ES-I3 (cell line): ENCODE data around the gene ETFRF1.

Experiments used
- H3K36me3 ChIP-seq: 2 replicates; pipeline ENCODE4 v1.6.1; 2013; ENCODE audit warnings: mild to moderate bottlenecking, low read length, control low read depth, moderate library complexity; ENCODE audit not compliant: insufficient read depth
- H3K4me1 ChIP-seq: 2 replicates; pipeline ENCODE4 v1.6.1; 2013; ENCODE audit warnings: mild to moderate bottlenecking, control low read depth, low read length; ENCODE audit not compliant: insufficient read depth
- H3K9ac ChIP-seq: 2 replicates; pipeline ENCODE4 v1.6.1; 2013; ENCODE audit warnings: low read depth, mild to moderate bottlenecking, low read length, moderate library complexity
- H3K9me3 ChIP-seq: 2 replicates; pipeline ENCODE4 v1.6.1; 2013; ENCODE audit warnings: mild to moderate bottlenecking, low read length, moderate library complexity; ENCODE audit not compliant: control insufficient read depth, insufficient read depth

The ETFRF1 gene

GRCh38 chr12:25248137-25248536 is 53.1 kb downstream of the ETFRF1 start:
- Histone ChIP-seq H3K9me3 (no peaks in the 10 kb centered on the region), H3K4me1 (no peaks in the 10 kb centered on the region), H3K36me3 (no peaks in the 10 kb centered on the region), H3K9ac (no peak overlapping the region)

DNA sequence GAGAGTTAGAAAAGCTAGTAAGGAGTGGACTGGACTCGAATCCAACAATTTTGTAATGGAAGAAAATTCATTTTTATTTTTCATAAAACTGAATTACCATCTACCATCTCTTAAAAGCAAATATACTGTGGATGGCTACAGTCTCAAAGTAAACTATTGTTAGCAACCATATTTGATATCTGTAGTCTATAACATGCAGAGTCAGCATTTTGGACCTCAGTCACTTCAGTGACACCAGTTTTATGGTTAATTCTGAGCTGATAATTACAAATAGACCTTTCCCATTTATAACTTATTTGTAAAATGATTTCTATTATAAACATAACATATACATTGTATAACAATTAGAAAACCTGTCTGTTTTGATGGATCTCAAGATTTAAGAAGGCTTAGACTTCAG is 53.7 kb downstream of the ETFRF1 start:
- Histone ChIP-seq H3K9ac (no peak overlapping the region), H3K36me3 (no peaks in the 10 kb centered on the region), H3K4me1 (no peaks in the 10 kb centered on the region), H3K9me3 (no peaks in the 10 kb centered on the region)

DNA sequence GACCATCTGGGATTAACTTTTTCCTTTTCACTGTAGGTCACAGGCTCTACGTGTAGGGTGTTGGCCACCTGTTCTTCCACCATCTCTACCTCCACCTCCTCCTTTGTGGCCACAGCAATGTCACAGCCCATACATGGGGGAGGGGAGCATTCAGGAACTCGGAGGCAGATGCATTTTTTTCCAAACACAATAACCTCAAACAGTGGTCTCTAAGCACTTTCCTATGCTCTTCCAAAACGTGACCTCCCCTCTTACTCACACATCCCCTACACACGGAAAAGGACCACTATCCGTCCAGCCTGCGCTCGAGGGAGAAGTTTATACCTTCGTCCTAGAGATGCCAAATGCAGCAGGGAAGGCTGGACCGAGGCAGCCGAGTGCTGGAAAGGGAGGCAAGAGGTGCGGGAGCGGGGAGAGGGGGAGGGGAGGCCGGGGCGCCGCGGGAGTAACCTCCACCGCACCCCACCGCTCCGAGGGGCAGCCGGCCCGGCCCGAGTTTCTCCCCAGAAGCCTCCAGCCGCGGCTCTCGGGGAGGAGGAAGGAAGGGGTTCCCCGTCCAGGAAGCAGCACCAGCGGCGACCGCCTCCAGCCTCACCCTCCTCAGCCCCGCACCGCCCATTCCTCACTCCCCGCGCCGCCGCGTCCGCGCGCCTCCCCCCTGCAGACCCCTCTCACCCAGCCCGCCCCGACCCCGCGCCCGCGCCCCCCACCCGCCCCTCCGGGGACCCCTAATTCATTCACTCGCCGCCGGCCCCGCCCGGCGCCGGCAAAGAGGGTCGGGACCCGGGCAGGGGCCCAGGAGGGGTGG is 55.1 kb downstream of the ETFRF1 start:
- Histone ChIP-seq H3K4me1 (no peaks in the 10 kb centered on the region), H3K9me3 (no peaks in the 10 kb centered on the region), H3K9ac (peak overlapping the region; percentile 69), H3K36me3 (no peaks in the 10 kb centered on the region)

- Histone ChIP-seq H3K4me1 (no peaks in the 10 kb centered on the region), H3K36me3 (no peaks in the 10 kb centered on the region), H3K9ac (peak within 1 kb of the TSS; percentile 69), H3K9me3 (no peaks in the 10 kb centered on the region)
Observed at GRCh38 chr12:25250744-25251730, 56.0 kb downstream of the ETFRF1 start, which contains the start of gene KRAS. TSS of gene KRAS (minus strand) at chr12:25250929.

- peak overlapping the region; percentile 63 for H3K9ac ChIP-seq
Observed at GRCh38 chr12:25251769-25252168, 56.7 kb downstream of the ETFRF1 start.

DNA sequence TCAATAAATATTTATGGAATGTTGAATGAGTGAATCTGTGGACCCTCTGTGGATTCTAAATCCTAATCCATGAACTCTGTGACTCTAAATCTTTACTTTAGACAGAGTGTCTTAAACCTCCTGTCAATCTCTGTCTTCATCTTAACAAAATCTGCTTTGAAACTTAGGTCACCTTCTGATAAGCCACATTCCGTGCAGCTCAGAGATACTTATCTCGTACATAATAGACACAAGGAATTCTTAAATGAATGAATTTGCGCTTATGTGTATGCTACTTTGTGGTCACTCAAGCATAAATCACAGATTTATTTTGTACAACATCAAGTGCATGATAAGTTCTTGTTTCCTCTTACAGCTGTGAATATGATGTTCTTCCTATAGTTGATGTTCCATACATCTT is 57.9 kb downstream of the ETFRF1 start:
- no peak overlapping the region for H3K9ac ChIP-seq

More at GRCh38 chr12:25251769-25252168, 56.7 kb downstream of the ETFRF1 start:
- Histone ChIP-seq H3K36me3 (no peaks in the 10 kb centered on the region), H3K9me3 (no peaks in the 10 kb centered on the region), H3K4me1 (peaks cover 2% of the 10 kb centered on the region)

DNA sequence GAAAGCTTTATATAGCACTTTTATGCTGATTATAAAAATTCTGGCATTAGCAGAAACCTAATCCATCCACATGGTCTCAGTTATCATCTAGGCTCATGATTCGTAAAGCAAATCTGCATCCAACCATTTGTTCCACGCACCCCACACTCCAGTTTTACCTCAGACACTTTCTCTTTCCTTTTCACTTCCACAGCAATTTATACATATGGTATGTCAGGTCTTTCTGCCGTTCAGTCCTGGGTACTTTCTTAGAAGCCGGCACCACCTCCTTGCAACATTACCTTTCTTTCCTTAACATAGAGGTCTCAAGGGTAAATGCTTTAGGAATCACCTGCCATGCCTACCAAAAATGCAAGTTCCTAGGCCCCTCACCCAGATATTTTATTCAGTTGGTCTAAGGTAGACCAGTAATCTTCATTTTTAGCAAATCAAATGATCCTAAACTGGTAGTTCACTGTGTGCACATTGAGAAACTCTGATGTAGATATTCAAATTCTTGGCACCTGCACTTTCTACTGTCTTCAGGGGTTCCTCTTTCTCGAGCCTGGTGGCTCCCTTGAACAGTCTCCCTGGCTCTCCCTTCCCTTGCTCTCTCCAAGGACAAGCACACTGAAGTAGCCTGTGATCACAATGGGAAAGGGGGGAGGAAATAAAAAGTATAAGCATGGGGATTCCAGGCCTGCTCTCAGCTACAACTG is 58.5 kb downstream of the ETFRF1 start:
- no peak overlapping the region for H3K9ac ChIP-seq
- H3K4me1 ChIP-seq = peaks cover 19% of the 10 kb centered on the region
- H3K9me3 ChIP-seq = no peaks in the 10 kb centered on the region
- no peaks in the 10 kb centered on the region for H3K36me3 ChIP-seq

More for the DNA sequence above, 57.9 kb downstream of the ETFRF1 start:
- Histone ChIP-seq H3K36me3 (no peaks in the 10 kb centered on the region), H3K4me1 (peaks cover 14% of the 10 kb centered on the region), H3K9me3 (no peaks in the 10 kb centered on the region)

- no peak overlapping the region for H3K9ac ChIP-seq
- no peaks in the 10 kb centered on the region for H3K9me3 ChIP-seq
- H3K36me3 ChIP-seq = no peaks in the 10 kb centered on the region
- peaks cover 19% of the 10 kb centered on the region for H3K4me1 ChIP-seq
Observed at GRCh38 chr12:25254271-25254880, 59.3 kb downstream of the ETFRF1 start.
